Neural cell (in vitro differentiated cells): ENCODE measurements around the gene ITM2C.

Experiments
- EP300 ChIP-seq: fragments of 450-650 bp; conservative IDR thresholded peaks from 2 replicates; pipeline ENCODE4 v1.6.1; 2014; ENCODE audit warnings: antibody characterized with exemption, mild to moderate bottlenecking, moderate library complexity; ENCODE audit not compliant: poor library complexity, severe bottlenecking
- EZH2 ChIP-seq: fragments of 200-600, 300-800 bp; shearing (Covaris generic), sonication (generic); IDR thresholded peaks from 2 replicates; pipeline ENCODE4 v1.6.1; 2014; ENCODE audit warnings: antibody characterized with exemption, low read length, borderline replicate concordance, mild to moderate bottlenecking; ENCODE audit not compliant: insufficient read depth, poor library complexity, severe bottlenecking
- POLR2AphosphoS5 ChIP-seq: IDR thresholded peaks from 2 replicates; pipeline ENCODE4 v1.6.1; 2012
- SMC3 ChIP-seq: fragments of 450-650 bp; conservative IDR thresholded peaks from 2 replicates; pipeline ENCODE4 v1.6.1; 2014; ENCODE audit warnings: antibody characterized with exemption, mild to moderate bottlenecking, moderate library complexity; ENCODE audit not compliant: poor library complexity
- TAF1 ChIP-seq: IDR thresholded peaks from 2 replicates; pipeline ENCODE4 v1.6.1; 2012; ENCODE audit warnings: low read depth
- TF ChIP-seq, protein P1 (sequence below): fragments of 450-650 bp; IDR thresholded peaks from 2 replicates; pipeline ENCODE4 v1.5.1; 2014; ENCODE audit warnings: antibody characterized with exemption, mild to moderate bottlenecking, moderate library complexity; ENCODE audit not compliant: poor library complexity, severe bottlenecking
- TF ChIP-seq, protein P2 (sequence below): IDR thresholded peaks from 2 replicates; pipeline ENCODE4 v1.6.1; 2012; ENCODE audit warnings: borderline replicate concordance

DNA sequence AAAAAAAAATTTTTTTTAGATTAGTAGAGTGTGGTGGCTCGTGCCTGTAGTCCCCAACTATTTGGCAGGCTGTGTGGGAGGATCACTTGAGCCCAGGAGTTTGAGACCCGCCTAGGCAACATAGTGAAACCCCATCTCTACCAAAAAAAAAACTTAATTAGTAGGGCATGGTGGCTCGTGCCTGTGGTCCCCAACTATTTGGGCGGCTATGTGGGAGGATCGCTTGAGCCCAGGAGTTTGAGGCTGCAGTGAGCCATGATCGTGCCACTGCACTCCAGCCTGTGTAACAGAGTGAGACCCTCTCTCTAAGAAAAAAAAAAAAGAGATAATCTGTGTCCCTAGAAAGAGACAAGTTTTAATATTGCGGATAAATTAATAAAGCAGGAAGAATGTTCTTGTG, 51.5 kb downstream of the ITM2C start:
- TF ChIP-seq, protein P1, sequence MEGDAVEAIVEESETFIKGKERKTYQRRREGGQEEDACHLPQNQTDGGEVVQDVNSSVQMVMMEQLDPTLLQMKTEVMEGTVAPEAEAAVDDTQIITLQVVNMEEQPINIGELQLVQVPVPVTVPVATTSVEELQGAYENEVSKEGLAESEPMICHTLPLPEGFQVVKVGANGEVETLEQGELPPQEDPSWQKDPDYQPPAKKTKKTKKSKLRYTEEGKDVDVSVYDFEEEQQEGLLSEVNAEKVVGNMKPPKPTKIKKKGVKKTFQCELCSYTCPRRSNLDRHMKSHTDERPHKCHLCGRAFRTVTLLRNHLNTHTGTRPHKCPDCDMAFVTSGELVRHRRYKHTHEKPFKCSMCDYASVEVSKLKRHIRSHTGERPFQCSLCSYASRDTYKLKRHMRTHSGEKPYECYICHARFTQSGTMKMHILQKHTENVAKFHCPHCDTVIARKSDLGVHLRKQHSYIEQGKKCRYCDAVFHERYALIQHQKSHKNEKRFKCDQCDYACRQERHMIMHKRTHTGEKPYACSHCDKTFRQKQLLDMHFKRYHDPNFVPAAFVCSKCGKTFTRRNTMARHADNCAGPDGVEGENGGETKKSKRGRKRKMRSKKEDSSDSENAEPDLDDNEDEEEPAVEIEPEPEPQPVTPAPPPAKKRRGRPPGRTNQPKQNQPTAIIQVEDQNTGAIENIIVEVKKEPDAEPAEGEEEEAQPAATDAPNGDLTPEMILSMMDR, result no peak
- no peak for TF ChIP-seq EP300
- TF ChIP-seq EZH2, result no peak
- TF ChIP-seq, protein P2, sequence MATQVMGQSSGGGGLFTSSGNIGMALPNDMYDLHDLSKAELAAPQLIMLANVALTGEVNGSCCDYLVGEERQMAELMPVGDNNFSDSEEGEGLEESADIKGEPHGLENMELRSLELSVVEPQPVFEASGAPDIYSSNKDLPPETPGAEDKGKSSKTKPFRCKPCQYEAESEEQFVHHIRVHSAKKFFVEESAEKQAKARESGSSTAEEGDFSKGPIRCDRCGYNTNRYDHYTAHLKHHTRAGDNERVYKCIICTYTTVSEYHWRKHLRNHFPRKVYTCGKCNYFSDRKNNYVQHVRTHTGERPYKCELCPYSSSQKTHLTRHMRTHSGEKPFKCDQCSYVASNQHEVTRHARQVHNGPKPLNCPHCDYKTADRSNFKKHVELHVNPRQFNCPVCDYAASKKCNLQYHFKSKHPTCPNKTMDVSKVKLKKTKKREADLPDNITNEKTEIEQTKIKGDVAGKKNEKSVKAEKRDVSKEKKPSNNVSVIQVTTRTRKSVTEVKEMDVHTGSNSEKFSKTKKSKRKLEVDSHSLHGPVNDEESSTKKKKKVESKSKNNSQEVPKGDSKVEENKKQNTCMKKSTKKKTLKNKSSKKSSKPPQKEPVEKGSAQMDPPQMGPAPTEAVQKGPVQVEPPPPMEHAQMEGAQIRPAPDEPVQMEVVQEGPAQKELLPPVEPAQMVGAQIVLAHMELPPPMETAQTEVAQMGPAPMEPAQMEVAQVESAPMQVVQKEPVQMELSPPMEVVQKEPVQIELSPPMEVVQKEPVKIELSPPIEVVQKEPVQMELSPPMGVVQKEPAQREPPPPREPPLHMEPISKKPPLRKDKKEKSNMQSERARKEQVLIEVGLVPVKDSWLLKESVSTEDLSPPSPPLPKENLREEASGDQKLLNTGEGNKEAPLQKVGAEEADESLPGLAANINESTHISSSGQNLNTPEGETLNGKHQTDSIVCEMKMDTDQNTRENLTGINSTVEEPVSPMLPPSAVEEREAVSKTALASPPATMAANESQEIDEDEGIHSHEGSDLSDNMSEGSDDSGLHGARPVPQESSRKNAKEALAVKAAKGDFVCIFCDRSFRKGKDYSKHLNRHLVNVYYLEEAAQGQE, result no peak
- TF ChIP-seq POLR2AphosphoS5, result no peak
- no peak for TF ChIP-seq TAF1
- no peak for TF ChIP-seq SMC3
